GM19467 (cell line): ENCODE data around the gene SECISBP2.
"Not testable (repeated sequence)": the region's sequence is repeated elsewhere in the genome, so short reads cannot be mapped to it uniquely, and the experiment has no call there.

Experiments used
- ATAC-seq: cut with Tn5 transposase; IDR thresholded peaks from one replicate; pipeline ENCODE4 v1.9.1; 2021; ENCODE audit warnings: mild to moderate bottlenecking, moderate library complexity; ENCODE audit not compliant: unreplicated experiment

The SECISBP2 gene

DNA sequence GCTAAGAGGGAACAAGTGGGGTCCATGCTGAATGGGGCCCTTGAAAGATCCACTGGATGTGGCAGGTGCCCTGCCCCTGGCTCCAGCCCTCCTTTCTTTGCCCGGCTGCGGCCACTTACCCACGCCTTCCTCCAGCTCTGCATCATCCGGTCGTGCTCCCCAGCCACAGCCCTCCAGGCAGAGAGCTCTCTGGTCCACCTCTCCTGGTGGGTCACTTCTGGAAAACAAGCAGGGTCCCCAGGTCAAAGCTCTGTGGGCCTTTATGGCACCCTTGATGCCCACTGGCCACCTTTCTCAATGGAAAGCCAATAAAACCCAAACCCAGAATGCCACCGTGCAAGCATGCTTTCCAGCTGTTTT lies 45.0 kb downstream of the SECISBP2 start:
- ATAC-seq, result no peak

DNA sequence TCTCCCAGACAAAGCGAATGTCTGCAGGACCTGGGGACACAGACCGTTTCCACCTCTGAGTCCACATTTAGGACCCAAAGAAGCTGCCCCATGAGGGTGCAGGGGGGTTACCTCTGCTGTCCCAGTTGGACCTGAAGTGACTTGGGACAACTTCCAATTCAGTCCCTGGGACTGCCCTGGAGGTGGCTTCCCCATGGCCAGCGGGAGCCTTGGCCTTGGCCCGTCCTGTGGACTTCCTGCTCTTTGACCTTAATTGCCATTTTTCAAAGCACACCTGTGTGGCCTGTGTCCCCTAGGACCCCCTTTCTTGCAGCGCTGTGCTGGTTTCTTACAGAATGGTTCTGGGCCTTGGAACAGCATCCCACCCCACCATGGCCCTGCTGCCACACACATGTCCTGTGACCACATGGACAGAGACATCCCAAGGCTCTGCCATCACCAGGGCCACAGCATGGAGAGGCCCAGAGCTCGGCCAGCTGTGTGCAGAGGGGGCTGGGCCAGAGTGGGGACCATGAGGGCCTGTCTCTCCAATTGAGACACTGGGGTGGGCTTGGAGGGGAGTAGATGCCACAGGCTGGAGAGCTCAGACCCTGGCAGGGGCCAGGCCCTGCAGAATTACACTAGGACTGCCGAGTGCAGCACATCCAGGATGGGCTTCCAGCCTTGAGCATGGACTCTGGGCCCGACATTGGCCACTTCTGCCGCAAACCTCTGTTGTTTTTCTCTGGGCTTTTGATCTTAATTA lies 45.8 kb downstream of the SECISBP2 start:
- ATAC-seq, result no peak

DNA sequence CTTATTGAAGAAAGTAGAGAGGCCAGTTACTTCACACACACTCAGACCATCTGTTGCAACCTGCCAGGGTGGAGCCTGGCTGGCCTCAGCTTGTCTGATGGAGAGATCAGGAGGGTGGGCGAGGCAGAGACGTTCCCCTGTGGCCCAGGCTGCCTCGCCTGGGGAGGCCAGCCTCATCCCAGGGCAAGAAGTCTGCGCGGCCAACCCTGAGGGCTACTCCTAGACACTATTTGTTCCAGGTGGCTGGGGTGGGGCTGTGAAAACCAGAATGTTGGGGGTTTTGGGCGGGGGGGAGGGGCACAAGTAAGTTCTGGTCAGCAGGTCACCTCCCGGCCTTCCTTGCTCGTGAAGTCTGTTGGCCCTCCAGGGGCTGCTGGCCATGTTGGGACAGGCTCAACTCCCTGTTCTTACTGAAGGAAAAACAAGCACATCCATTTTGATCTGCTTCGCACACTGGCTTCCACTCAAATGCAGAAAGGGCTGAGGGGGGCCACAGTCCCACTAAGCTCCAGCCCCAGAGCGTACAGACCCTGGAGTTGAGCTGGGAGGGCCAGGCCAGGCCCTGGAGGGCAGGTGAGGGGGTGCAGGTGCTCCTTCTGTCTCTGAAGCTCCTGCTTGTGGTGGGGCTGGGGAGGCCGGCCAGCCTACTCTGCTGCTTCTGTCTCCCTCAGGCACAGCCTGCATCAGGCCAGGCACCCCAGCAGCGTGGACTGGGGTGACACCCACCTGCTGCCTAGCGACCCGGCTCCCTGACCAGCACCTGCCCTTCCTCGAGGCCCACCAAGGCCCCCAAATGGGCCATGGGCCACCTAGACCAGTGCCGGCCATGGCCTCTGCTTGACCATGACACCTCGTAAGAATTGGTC lies 46.6 kb downstream of the SECISBP2 start:
- no peak for ATAC-seq

DNA sequence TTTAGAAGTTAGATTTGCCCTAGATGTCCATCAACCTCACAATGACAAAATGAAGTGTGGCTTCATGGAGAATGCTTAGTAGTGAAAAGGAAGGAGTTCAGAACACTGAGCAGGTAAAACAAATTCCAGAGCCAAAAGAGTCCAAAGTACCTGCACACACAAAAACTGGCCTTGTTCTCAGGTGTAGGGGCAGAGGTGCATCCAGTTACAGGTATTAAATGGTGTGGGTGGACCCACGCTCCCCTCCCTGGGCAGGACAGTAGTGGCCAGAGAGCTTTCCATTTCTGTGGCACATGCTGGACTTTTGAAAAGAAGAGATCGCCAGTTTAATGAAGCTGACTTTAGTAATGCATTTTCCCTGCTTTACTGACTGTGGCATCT lies 47.2 kb downstream of the SECISBP2 start:
- no peak for ATAC-seq

DNA sequence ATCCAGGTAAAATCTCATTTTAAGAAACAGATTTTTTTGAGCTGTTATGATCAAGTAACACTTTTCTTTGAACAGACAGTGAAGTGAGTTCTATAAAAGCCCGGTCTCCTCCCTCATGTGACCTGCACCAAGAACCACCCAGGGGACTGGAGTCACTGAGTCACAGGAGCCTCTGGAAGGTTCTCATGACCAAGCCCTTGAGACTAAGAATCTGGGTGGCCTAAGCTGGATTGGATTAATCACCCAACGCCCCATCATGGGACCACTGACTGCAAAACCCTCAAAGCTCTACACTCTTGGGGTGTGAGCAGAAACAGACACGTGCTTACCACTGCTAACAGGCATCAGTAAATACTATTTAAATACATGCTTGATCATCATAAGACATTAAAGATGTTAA lies 48.4 kb downstream of the SECISBP2 start:
- ATAC-seq, result no peak

DNA sequence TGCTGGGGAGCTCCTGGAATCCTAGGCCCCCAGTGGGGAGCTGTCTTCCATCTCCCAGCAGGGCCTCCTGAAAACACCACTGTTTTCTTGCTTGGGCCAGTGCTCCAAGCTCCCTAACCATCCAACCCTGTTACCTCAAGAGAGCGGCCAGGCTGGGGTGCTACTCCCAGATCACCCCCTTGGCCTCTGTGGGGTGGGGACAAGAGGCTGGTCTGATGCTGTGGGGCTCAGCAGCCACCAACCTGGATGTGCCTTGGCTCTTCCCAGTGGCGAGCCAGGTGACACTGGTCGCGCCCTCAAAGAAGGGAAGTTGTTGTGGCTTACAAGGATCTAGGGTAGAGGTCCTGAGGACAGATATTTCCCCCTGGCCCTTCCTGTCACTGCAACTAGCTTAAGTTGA lies 49.0 kb downstream of the SECISBP2 start:
- no peak for ATAC-seq

DNA sequence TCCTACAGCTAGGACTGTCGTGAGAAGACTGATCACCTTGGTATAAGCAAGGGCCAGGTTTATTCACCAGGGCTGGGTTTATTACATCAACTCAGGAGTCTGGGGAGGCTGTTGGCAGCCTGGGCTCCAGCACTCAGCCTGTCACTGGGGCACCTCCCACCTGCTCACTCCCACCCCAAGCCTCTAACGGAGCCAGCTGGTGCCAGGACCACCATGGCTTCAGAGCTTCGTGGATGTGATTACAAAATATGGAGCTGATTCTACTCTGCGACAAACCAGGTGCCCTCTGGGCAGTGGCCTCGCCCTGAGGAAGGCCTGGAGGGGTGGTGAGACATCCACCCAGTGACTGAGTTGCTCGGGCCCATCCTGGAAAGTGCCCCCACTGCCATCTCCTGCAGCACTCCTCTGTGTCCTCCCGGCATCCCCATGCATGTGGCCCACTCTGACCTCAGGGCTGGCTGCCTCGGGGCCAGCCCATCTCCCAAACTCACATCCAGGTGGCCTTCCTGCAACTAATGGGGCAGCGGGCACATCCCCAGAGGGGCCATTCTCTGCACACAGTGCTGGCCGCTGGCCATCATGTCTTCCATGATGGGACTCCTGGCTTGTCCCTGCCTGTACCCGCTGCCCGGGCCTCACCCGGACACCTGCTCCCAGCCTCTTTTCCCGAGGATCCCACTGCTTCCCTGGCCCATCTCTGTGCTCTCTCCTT lies 49.6 kb downstream of the SECISBP2 start:
- no peak for ATAC-seq

DNA sequence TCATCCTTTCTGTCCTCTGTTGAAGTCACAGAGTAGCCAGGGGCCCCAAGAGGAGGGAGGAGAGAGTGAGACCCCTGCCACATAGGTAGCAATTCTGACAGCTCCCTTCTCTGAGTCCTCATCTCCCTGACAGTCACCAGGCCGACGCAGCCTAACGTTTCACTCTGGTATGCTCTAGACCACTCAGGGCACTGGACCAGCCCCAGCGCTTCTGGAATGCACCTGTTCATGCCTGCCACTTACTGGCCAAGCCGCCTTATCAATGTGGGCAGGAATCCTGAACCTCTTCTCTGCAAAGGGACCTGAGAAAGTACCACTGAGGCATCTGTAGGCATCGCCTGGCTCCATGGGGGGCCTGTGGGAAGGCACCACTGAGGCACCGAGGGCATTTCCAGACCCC lies 50.2 kb downstream of the SECISBP2 start:
- no peak for ATAC-seq

DNA sequence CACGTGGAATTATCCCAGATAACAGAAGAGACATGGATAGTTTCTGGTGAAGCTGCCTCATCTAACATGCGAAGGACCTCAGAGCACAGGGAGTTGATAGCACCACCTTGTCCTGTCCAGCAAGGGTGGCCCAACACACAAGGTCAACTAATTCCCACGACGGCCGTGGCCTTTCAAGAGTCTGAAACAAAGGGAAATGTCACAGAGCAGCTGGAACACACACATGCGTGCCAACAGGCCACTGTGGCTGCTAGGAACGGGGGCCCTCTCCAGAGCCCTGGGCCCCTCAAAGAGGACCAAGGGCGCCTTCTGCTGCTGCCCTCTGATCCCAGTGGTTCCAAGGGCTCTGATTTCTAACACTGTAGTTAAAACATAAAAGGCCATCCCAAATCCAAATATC lies 50.7 kb downstream of the SECISBP2 start:
- ATAC-seq, result no peak

DNA sequence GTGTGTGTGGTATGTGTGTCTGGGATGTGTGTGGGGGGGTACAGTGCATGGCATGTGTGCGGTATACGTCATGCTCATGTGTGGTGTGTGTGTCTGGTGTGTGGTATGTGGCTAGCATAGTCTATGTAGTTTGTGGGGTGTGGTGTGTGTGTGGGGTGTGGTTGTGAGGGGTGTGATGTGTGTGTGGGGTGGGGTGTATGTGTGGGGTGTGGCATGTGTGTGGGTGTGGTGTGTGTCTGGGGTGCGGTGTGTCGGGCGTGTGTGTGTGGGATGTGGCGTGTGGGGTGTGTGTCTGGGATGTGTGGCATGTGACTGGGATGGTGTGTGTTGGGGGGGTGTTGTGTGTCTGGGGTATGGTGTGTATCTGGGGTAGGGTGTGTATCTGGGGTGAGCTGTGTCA lies 52.3 kb downstream of the SECISBP2 start:
- no peak for ATAC-seq

DNA sequence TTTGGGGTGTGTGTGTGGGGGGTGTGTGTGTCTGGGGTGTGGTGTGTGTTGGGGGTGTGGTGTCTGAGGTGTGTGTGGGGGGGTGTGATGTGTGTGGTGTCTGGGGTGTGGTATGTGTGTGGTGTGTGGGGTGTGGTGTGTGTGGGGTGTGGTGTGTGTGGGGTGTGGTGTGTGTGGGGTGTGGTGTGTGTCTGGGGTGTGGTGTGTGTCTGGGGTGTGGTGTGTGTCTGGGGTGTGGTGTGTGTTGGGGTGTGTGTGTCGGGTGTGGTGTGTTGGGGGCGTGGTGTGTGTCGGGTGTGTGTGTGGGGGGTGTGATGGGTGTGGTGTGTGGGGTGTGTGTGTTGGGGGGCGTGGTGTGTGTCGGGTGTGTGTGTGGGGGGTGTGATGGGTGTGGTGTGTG lies 53.5 kb downstream of the SECISBP2 start:
- not testable (repeated sequence) for ATAC-seq

DNA sequence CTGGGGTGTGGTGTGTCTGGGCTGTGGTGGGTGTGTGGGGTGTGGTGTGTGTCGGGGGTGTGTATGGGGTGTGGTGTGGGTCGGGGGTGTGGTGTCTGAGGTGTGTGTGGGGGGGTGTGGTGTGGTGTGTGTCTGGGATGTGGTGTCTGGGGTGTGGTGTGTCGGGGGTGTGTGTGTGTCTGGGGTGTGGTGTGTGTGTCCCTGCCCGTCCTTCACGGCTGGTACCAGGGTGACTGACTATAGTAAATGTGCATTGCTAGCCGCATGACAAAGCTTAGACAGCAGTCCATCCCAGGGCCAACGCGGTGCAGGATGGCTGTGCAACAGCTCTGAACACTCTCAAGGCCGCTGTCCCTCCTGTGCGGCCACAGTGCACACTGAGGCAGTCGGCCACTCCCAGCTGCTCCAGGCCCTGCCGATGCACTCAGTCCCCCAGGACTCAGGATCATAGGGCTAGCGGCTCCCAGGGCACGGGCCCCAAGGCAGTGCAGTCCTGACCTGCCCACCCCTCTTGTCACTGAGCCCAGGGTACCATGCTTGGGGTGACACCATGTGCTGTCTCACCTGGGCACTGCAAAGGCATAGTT lies 54.0 kb downstream of the SECISBP2 start:
- no peak for ATAC-seq

DNA sequence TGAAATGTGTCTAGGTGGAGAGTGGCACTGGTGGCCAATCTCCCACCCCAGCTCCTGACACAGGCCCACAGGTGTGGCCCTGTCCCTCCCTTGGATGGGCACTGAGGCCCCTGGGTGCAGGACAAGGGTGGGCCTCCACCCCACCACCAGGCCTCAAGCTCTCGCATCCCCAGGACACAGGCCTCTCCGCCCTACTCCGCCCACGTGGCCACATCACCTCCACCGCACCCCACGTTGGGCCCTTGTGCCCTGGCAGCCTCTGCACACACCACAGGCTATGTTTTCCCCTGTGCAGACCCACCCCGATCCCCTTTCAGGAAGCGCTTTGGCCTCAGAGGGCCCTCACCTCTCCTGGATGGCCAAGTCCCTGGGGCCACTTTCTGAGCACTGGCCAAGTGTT lies 54.7 kb downstream of the SECISBP2 start:
- ATAC-seq, result no peak

DNA sequence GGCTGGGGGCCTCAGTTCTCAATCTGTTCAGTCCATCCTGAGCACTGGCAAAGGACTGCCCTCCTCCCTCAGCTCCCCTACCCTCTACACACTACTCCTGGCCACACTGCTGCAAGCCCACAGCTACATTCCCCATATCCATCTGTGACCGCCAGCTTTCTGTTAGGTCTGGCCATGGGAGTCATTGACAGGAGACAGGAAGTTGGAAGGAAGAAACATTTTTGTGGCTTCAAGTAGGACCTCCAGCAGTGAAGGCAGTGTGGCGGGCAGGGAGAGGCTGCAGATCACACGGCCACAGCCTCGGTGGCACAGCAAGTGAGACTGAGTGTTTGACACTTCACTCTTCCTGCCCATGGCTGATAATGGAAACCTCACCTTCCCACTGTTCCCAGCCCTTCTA lies 55.9 kb downstream of the SECISBP2 start:
- ATAC-seq, result no peak

DNA sequence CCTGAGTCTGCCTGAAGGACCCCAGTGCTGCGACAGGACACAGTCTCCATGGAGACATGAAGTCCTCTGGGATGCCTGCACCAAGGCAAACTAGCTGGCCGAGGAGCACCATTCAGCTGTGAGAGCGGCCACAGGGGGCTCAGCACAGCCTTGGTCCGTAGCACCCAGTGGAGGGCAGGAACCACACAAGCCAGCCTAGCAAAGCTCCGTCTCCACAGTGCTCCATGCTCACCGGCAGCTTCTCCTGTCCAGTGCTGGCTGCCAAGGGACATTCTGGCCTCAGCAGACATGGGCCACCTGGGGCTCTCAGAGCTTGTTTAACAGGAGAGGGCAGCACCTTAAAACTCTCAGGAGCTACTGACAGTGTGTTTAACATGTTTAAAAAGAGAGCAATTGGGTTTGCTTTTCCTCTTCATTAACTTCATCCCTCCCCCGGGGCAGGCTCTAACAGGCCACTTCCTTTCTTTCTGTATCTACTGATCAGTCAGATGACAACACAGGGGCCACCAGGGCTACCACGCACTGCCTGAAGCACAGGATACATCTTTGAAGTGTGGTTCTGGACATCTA lies 57.0 kb downstream of the SECISBP2 start:
- ATAC-seq, result no peak

DNA sequence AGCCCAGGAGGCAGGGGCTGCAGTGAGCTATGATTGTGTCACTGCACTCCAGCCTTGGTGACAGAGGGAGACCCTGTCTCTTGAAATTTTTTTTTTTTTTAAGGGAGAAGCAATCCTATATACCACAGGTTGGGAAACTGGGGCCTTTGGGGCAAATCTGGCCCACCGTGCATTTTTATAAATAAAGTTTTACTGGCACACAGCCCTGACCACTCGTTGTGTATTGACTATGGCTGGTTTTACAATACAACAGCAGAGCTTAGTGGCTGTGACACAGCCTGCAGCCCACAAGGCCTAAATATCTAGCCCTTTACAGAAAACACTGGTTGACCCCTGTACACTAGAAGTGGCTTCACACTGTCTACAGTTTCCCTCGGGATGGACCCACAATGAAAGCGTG lies 58.0 kb downstream of the SECISBP2 start:
- ATAC-seq, result no peak

DNA sequence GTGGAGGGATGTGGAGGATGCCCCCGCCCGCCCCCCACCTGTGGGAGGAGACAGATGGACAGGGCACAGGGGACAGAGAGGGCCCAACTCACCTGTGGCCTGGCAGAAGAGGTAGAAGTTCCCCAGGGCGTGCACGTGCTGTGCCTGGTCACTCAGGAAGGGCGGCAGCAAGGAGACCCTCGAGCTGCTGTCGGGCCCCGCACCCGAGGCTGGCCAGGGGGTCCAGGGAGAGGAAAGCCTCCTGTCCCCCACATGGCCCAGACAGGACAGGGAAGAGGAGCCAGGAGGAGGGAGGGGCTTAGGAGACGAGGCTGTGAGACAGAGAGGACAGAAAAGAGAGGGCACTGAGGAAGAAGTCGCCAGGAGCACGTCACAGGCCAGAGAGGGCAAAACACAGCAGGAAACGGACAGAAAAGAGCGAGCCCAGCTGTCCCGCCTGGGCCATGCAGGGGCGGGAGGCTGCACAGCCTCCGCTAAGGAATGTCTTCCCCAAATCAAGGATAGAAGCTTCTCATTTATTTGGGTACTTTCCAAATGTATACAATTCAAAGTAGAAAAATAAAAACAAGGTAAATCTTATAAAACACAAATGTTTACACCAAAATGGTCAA lies 58.5 kb downstream of the SECISBP2 start:
- no peak for ATAC-seq

DNA sequence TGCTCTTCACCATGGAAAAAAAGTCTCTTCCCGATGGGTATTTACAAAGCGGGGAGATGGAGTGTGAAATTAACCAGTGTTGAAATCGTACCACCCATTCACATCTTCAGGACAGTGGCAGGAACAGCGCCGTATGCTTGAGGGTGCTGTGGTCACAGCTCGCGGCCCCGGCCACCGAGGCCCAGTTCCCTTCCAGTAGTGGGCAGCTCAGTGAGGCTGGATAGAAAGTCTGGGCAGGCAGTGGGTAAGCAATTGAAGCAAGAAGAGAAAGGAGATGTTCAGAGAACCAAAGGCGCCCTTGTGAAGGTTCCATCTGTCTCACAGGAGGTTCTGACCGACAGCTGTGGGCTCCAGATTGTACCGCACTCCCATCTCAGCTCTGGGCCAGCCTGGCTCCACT lies 59.1 kb downstream of the SECISBP2 start:
- ATAC-seq, result no peak

DNA sequence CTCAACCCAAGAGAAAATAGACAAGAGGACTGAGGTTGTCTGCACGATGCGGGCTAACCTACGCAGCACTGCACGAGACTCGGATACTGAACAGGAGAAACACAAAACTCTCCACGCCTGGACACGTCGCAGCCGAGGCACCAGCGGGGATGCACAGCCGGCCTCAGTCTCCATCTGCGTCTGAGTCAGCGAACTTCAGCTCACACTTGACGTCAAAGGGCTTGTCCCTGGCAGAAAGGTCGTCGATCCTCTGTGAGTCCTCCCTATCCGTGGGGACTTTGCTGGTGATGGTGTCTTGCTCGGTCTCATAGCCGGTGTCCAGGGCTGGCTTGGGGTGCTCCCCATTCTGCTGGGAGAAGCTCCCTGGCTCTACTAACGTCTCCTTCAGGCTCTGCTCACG lies 60.2 kb downstream of the SECISBP2 start:
- no peak for ATAC-seq

DNA sequence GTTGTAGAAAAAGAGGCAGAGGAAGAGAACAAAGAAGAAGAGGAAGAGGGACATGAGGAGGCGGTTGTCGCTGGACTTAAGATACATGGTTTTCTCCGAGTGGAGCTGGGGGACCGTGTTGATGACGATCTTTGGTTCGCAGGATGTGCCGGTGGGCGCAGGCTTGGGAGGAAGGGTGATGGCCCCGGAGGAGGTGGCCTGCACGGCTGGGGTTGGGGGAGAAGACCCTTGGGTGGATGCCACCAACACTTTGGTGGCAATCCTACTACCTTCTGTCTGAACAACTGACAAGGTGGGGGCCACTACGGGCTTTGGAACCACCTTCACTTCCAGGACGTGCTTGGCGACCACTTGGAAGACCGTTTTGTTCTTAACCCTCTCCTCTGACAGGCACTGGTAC lies 60.7 kb downstream of the SECISBP2 start:
- ATAC-seq, result no peak
